SK-MEL-5 (cell line): ENCODE results near the gene EHMT1. TPM values are rescaled to one million over a fixed set of nuclear protein-coding genes. Genes with fewer than 3 reads are reported as not detected.

ENCODE experiments used
- DNase-seq: peaks from one replicate; pipeline ENCODE4 v3.0.0-alpha.2; 2016; ENCODE audit warnings: low read depth, low spot score
- in situ Hi-C: cut with HindIII; loops from 2 replicates; pipeline ENCODE4 v1.10.0; 2016; ENCODE audit warnings: low sequenced_read_pairs, high pct_unique_total_duplicates, low pct_unique_long_range_greater_than_20kb
- total RNA-seq: library from RNA; depleted of rRNA; stranded (reverse); fragments of >200 nt; shearing (Covaris generic); gene quantifications from 2 replicates; pipeline ENCODE4 v1.2.3, GENCODE V29; 2014

The EHMT1 gene
- total RNA-seq, 1 experiment from 2014 or later, result 18.5 TPM

DNA sequence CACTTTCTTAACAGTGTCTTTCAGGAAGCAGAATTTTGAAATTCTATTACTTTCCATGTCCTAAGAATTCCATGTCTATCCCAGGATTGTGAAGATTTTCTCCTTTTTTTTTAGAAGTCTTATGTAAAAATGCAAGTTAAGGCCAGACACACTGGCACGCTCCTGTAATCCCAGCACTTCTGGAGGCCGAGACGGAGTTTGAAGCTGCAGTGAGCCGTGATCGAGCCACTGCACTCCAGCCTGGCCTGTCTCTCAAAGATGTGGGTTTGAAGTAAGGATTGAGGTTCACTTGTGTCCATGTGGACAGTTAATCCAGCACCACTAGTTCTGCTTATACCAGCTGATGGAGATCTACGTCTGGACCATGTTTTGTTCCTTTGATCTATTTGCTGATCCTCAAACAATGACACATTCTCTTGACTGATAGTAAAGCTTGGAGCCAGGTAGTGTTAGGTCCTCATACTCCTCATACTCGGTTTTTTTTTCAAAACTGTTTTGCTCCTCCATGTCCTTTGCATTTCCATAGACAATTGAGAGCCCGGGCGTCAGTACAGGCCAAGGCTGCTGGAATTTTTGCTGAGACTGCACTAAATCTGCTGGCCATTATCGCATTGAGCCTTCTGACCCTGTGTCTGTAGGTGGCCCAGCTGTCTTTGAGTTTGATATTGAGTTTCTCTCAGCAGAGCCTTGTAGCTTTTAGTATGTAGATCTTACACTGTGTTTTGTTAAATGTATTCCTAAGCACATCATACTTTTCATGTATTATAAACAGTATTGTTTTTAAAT is 205.4 kb downstream of the EHMT1 start:
- in situ Hi-C loops, result no loop called here
- no peak for DNase-seq

DNA sequence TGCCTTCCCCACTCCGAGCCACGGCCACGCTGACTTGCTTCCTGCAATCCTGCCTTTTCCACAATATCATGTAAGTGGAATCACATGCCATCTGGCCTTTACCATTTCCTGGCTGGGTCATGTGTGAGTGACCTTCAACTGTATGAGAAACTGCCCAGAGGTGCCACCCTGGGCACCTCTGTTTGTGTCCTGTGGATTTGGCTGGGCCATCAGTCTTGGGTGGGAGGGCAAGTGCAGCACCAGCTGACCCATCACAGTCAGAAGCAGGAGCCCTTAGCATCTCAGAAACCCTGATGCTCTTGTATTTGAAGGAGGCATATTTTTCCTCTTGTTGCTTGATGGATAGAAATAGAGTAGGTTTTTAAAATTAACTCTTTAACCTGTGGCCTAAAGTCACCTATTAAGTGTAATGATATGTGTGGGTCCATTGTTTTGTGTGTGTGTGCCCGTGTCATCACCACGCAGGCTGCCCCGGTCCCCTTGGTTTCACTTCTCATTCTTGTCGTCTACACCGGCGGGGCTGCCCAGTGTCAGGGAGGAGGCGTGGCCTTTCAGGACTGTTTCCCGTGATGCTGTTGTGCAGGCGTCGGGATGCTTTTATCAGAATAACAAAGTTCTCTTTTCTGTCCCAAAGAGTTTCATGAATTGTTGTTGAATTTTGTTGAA is 206.7 kb downstream of the EHMT1 start:
- DNase-seq, result no peak
- in situ Hi-C loops, result no loop called here

DNA sequence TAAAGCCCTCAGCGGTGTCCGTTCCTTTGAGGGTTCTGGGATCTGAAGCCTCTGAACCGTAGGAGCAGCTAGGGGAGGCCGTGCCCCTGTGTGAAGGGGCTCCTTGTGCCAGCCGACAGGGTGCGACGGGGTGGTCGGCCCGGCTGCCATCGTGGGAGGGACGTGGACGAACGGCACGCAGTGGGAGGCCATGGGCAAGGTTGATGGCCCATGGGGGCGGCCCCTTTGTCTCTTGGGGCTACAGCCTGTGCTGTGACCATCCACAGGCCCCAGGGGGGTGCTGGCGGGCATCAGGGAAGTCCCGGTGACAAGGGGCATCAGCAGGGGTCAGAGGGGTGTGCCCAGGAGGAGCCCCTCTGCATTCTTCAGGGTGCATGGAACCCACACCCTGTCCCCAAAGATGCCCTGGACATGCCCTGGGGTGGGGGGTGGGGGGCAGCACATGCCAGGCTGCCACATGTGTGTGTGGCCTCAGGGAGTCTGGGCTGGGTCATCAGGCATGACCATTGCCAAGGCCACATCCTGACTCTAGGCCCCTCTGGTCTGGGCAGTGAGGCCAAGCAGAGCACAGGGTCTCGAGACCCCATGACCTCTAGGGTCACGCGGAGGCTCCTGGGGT is 209.2 kb downstream of the EHMT1 start:
- in situ Hi-C loops, result no loop called here
- DNase-seq, result no peak

DNA sequence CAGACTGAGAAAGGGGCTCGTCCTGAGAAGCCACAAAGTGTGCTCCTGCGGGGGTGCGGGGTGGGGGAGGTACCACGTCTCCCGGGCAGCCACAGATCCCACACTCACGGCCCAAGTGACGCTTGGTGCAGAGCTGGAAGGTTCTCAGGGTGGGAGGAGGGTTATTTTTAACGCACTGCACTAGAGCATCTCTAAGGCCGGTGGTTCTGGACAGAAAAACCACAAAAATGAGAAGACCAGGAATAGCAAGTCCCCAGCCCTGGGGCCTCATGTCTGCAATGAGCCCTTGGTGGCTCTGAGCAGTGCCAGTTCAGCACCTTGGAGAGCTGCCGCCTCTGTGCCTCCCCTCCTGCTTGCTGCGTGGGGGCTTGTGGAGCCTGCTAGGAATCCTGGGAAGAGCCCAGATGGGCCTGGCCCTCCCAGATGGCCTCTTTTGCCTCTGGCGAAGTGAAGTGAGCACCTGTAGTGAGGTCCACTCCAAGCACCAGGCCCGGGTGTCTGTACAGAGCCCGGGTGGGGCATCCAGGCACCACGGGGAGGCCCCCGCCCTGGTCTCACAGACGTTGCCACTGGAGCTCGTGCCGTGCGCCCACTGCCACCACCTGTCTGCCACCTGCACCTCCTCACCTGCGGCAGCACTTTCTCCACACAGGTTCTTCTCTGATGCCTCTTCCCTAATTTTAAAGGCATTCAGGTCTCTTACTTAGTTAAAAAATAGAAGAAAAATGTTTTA is 209.9 kb downstream of the EHMT1 start:
- in situ Hi-C loops, result no loop called here
- DNase-seq, result no peak

DNA sequence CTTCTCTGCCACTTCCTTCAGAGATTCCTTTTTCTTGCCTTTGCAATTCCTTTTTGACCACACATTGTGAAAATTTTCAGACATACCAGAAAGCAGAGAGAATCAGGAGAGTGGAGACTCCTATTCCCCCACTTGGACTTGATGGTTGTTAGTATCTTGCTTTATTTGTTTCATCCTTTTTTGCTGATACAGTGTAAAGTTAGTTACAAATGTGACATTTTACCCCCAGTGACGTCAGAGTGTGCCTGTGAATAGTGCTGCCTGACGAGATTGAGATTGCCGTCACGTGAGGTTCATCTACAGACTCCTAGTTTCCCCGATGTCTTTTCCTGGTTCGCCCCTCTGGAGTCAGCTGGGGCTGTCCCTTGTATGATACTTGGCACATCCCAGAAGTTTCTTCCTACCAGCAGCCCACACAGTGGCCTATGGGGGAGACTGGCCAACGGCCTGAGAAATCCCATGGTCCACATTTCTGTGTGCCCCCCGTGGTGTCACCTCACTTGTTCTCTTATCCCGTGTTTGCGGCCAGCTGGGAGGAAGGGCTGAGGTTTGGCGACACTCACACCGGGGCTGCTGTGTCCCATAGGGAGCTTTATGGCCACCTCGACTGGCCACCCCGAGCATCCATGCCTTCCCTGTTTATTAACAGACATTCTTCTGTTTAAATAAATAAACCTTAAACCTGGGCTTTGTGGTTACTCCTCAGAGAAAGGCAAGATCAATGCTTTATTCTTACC is 210.6 kb downstream of the EHMT1 start:
- no peak for DNase-seq
- in situ Hi-C loops, result no loop called here

DNA sequence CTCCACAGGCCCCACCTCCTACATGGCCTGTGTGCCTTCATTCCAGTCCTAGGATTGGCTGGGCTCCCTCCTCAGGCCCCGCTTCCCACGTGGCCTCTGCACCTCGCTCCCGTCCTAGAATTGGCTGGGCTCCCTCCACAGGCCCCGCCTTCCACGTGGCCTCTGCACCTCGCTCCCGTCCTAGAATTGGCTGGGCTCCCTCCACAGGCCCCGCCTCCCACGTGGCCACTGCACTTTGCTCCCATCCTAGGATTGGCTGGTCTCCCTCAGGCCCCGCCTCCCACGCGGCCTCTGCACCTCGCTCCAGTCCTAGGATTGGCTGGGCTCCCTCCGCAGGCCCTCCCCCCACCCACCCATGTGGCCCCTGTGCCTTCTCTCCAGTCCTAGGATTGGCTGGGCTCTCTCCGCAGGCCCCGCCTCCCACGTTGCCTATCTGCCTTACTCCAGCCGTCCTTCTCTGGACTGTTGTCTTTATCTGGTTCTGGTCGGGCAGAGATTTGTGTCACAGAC is 213.4 kb downstream of the EHMT1 start:
- no peak for DNase-seq
- in situ Hi-C loops, result no loop called here

DNA sequence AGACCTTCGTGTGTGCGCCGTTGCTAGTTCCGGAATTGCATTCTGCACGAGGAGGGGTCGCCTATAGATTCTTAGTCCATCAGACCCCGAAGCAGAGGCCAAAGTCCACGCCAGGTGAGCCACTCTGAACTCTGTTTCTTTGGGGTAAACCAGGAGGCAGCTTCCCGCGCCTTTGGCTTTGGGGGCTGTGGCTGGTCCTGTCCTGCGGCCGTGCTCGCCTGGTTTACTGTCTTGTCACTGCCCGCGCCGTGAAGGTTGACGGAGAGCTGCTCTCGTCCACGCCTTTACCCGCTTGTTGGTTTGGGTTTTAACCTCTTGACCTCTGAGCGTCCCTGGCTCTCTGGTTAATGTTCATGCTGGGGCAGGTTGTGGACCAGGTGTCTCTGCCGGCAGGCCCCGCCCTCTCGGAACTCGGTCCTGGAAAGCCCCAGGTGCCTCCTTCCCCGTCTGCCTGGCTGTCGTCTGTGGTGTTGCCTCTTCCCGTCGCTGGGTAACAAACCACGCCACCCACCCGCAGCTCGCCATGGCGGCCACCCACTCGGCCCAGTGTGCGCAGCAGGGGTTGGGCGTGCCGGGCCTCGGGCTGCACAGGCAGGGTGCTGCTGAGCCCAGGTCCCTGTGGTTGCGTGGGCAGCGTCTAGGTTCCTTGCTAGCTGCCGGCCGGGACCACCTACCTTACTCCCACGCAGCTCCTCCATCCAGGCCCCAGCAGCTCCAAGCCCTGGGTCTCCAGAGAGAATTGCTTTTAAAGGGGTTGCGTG is 214.2 kb downstream of the EHMT1 start:
- in situ Hi-C loops, result no loop called here

DNA sequence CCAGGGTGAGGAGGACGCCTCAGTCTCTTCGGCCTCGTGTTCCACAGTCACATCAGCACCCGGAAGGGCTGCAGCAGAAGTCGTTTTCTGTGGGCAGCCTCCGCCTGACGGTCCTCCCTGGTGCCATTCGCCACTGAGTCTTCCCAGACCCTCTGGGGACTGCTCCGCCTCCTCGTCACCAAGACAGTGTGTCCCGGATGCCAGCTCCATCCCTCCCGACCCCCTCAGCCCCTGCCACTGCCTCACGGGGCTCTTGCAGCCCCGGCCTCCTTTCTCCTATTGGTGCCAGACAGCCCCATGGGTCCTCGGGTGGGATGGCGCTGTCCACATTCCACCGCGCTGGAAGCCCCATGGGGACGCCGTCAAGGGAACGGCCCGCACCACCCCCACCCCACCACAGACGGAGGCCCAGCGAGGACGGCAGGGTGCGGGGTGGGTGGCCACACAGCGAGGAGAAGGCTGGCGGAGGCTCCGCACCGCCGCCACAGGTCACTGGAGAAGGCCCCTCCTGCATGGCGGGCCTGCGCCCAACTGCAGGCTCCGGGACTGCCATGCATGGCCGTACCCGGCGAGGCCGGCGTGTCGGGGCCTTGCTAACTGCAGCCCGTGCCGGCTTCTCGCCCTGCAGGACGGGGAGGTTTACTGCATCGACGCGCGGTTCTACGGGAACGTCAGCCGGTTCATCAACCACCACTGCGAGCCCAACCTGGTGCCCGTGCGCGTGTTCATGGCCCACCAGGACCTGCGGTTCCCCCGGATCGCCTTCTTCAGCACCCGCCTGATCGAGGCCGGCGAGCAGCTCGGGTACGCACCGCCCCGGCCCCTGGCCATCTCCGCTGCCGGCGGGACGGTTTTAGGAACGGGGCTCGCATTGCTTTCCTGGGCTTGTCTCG is 215.2 kb downstream of the EHMT1 start:
- DNase-seq, result no peak
- in situ Hi-C loops, result no loop called here

More for the DNA sequence above, 214.2 kb downstream of the EHMT1 start:
- no peak for DNase-seq

DNA sequence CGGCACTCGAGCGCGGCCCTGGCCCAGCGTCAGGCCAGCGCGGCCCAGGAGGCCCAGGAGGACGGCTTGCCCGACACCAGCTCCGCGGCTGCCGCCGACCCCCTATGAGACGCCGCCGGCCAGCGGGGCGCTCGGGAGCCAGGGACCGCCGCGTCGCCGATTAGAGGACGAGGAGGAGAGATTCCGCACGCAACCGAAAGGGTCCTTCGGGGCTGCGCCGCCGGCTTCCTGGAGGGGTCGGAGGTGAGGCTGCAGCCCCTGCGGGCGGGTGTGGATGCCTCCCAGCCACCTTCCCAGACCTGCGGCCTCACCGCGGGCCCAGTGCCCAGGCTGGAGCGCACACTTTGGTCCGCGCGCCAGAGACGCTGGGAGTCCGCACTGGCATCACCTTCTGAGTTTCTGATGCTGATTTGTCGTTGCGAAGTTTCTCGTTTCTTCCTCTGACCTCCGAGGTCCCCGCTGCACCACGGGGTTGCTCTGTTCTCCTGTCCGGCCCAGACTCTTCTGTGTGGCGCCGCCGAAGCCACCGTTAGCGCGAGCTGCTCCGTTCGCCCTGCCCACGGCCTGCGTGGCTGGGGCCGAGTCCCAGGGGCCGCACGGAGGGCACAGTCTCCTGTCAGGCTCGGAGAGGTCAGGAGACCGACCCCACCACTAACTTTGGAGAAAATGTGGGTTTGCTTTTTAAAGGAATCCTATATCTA is 216.2 kb downstream of the EHMT1 start:
- in situ Hi-C loops, result no loop called here
- DNase-seq, result no peak

DNA sequence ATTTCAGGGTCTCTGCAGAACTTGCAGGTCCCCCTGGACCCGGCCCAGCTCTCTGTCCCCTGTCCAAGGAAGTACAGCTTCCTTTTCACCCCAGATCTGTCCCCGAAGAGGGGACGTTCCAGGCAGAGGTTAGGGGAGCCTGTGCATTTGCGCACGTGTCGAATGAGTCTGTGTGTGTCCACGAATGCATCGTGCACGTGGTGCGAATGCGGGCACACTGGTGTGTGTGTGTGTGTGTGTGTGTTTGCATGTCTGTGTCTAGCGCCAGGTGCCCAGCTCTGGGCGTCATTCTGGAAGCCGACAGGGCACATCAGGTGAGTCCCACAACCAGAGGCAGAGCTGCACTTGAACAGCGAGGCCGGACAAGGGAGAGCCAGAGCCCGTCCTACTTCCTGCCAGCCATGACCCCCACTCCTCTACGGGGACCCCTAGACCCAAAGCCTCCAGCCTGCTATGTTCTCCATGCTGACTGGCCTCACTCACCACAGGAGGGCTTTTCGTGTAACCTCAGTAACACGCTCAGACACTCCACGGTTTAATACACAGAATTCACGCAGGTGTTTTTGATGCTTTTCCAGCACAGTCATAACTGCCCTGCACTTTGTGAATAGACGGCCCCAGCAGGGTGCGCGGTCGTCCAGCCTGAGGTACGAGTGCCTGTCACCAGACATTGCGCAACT is 217.5 kb downstream of the EHMT1 start:
- no peak for DNase-seq
- in situ Hi-C loops, result no loop called here

DNA sequence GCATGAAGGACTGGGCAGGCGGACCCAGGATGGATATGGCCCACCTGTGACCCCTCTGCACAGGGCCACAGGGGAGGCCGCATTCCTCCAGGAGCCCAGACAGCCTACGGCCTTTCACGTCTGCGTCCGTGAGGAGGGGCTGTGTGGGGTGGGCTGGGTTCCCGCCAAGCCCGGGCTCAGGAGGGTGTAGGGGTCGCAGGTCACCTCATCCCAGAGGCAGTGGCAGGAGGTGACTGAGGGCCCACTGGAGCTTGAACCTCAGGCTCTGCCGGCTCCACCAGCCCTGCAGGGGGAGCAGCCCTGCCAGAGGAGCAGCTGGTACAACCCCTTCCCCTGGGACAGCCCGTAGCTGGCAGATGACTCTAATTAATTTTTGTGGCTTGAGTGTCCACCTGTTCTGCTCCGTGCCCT is 218.0 kb downstream of the EHMT1 start:
- no peak for DNase-seq
- in situ Hi-C loops, result no loop called here

DNA sequence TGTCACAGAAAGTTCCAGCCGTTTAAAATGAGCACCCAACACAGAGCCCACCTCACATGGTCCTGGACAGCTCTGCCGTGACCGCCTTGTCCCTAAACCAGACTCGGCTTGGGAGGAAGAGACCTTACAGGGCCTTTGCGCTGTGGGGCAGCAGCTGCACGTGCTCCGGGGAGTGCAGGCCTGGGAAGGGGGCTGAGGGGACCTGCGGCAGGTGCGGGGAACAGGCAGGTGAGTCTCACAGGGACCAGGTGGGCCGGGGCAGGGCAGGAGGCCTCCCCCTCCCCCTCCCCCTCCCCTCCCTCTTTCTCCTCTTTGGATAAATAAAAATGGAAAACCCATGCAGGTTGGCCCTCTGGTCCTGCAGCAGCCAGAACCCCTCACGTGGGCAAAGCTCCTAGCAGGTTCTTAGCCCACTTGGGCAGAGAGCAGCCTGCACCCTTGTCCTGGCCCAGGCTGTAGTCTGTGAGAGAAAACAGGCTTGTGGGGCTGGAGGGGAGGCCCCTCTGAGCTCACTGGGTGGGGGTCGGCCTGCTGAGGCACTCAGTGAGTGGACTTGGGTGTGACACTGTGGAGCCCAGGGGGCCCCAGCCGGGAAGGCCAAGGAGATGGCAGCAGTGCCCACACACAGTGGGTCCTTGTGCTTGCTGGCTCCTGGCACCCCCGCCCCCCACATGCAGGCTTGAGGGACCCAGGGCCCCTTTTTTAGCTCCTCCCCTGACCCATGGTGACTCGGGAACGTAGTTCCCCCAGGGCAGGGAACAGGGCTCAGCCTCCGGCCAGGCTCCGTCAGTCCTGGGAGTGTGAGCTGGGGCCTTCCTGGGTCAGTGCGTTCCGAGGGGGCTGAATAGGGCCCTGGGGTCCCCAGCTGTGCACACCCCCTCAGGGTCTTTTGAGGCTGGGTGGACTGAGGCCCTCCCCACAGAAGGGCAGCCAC is 218.8 kb downstream of the EHMT1 start:
- in situ Hi-C loops, result no loop called here
- DNase-seq, result no peak

DNA sequence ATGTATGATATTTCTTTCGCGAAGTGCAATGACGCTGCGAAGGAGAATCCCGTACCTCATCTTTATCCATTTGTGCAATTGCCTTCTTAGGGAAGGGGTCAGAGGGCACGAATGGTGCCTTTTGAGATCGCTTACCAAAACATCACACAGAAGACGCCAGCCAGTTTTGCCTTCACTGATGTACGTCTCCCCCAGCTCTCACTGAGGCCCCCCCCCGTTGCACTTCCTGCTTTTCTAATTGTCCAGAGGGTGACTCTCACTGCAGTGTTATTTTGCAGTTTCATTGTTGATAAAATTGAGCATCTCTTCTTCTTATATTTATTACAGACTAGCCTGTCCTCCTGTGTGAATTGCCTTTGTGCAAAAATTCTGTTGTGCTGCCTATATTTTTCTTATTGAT is 219.8 kb downstream of the EHMT1 start:
- no peak for DNase-seq
- in situ Hi-C loops, result no loop called here

DNA sequence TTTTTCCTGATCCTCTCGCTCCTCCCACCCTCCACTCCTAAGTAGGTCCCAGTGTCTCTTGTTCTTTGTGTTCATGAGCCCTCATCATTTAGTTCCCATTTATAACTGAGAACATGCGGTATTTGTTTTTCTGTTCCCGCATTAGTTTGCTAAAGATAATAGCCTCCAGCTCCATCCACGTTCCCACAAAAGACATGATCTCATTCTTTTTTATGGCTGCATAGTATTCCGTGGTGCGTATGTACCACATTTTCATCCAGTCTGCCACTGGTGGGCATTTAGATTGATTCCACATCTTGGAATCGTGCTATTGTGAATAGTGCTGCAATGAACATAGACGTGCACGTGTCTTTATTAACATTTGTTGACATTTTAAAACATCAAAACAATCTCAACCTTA is 224.6 kb downstream of the EHMT1 start:
- DNase-seq, result no peak
- in situ Hi-C loops, result no loop called here
